HG02678 (cell line): Measurements from ENCODE around the gene DAZL.

Experiments used
- ATAC-seq: cut with Tn5 transposase; IDR thresholded peaks from one replicate; pipeline ENCODE4 v1.9.1; 2021; ENCODE audit warnings: mild to moderate bottlenecking, moderate library complexity; ENCODE audit not compliant: unreplicated experiment

The DAZL gene

DNA sequence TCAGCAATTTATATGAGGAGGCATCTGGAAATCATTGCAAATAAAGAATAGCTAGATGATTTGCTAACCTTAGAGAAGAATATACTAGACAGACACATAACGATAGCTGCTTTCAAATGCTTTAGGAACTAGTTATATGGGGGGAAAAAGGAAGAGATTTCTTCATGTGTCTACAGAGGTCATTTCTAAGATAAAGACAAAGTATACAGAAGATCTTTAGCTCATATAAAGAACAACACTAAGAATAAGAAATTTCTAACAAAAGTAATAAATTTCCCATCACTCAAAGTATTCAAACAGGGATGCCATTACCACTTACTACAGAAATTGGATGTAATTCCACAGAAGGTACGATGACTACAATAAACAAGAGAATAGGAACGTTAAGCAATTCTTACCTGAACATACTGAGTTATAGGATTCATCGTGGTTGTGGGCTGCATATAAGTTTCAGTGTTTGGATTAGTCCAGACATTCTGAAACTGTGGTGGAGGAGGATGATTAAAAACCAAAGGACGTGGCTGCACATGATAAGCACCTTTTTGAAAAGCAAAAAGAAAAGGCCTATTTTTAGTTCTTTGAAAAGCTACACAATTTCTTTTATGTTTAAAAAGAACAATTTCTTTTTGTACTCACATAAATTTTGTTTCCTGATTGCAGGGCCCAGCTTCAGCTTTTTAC, 8.7 kb downstream of the DAZL start:
- ATAC-seq, result no peak

DNA sequence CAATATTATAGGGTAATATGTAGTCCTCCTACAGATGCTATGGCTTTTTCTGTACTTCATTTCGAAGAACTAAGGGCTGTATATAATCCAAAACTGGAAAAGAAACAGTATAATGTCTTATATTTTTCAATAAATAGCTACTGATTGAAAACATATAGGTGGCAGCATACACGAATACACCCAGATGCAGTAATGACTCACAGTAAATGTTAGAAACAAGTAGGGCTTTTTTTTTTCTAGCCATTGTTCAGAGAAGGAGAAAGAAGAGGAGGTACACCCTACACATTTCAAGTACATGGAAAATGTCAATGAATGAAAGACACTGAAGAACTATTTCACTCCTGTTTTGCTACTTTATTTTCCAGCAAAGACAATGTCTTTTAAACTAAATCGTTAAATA, 9.4 kb downstream of the DAZL start:
- no peak for ATAC-seq

DNA sequence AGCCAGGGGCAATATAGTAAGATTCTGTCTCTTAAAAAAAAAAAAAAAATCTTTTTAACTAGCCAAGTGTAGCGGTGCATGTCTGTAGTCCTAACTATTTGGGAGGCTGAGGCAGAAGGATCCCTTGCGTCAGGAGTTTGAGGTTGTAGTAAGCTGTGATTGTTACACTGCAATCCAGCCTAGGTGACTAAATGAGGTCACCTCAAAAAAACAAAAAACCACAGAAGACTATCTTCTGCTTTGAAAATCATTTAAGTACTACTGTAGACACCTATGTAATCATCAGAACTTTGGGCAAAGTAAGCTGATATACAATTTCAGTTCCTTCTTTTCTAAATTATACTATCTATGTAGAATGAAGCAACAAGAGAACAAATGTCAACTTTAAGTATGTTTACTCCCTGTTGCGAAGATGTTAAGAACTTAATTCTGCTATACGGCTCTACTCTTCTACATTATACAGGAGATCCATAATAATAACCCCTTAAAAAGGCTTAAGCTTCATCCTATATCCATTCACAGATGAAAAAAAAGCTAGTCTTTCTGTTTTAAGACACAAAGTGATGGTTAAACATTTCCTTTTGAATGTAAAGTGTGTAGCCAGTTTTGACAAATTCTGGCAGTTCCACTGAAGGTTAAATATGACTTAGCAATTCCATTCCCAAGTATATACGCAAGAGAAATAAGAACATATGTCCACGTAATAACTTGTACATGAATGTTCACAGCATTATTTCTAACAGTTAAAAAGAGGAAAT, 15.2 kb downstream of the DAZL start:
- ATAC-seq, result peak; percentile 97

DNA sequence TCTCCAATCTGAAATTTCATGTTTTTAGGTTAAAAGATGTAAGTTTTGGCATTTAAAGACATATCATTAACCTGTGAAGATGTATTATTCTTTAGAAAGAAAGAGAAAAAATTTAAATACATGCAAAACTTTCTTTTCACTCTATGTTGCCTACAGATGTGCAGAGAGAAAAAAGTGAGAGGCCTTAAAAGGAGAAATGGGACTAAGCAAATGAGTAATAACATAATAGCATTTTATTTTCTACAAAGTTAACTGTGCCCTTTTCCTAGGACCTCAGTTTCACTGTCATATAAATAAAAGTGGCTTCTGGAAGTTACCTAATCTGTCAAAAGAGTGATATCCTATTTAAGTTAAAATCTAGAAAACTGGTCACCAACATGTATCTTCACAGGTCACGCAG, 16.1 kb downstream of the DAZL start:
- ATAC-seq, result no peak

DNA sequence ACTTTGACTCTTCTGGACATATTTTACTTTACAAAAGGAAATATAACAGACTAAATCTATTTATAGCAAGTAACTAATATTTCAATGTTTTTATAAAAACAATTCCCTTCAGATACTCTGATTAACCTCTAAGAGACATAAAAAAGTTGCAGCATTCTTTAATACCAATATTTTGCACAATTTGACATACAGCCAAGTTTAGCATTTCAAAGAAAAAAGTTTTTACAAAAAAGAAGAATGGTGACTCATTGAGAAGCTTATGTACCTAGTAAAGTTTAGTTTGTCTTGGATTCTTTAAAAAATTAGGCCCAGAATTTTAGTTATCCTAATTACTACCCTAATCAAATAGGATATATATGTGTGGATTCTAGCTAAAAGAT, 17.6 kb downstream of the DAZL start:
- ATAC-seq, result no peak

DNA sequence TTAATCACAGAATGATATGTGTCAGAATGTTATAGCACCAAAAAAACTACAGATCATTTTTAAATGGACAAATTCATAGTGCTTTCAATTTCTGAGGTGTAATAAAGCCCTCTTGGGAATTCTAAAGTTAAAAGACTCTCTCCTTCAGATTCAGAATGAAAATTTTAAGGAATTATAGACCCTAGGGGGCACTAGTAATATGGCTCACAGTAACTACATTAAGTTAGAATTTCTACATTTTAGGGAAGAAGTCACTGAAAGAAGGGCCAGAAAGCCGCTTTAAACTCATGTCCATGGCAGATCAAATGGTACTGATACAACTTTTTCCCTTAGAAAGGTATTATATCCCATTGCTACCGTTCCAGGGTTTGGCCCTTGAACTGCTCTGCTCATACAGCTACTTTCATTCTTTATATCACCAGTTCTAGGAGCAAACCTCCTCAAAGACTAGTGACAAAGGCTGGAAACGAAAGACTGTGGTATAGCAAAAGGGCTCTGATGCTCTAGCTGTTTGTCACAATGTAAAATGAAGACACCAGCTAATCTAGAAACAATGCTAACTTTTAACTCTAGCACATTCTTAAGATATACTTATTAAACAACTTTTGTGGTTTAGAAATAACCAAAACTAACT, 18.1 kb downstream of the DAZL start:
- no peak for ATAC-seq

DNA sequence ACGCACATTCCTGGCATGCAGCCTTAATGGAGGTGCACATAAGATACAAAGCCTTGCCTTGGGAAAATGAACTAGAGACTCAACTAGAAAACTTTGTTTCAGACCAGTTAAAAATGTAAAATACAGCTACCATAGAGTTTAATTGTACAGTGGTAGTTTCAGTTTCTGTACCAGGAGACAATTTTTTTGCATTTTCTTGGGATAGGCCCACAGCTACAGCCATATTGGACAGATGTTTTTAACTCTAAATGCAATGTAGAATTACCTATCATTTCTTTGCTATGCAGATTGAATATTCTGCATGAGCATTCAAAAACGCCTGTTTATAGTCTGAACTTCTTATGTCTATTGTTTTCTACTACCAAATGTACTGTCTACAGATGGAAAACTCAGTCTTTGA, 20.3 kb downstream of the DAZL start:
- ATAC-seq, result no peak

DNA sequence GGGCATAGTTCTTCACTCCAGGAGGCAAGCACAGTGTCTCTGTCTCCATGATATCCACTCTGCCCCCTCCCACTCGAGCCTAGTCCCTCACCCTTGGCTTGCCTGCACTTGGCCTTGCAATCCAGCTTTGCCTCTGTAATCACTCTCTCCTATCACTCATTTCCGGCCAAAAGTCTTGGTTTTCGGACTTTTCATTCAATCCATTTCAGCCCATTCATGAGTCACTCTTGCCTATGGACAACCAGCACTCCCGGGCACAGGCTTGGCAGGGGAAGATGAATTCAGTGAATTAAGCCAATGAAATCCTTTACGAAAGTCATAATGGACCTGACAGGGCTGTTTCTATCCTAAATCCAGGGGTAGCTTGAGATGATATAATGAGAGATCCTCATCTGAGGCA, 21.7 kb downstream of the DAZL start:
- ATAC-seq, result no peak

DNA sequence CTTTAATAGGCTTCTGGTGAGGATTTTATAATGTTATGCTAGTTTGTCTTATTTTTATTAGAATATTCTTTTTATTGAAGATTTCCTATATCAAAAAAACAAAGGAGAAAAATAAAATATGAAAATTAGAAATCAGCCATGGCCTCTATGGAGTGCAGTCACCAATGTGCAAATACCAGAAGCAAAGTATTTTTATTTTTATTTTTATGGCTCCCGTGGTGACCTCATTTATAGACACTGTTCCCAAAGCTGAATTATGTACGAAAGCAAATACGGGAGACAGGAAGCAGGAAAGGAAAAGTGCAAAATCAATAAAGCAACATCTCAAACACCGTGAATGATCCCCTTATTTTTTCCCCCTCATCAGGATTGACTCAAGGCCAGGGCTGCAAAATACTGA, 35.1 kb downstream of the DAZL start:
- ATAC-seq, result no peak

DNA sequence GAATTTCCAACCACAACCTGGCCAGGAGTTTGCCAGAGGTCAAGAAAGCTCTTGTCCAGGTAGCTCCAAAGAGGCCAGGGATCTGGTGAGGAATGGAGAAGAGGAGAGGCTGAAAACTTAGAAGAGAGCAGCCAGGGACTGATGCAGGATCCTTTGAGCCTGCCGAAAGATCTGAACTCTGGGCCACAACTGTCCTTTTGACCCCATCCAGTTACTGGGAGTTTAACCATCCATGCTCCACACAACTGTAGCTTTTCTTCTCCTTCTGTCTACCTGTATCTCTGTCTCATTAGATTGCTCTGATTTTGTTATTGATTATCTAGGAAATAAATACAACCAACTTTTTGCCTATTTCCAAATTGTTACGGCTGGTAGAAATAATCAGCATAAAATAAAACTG, 36.7 kb downstream of the DAZL start:
- ATAC-seq, result no peak

DNA sequence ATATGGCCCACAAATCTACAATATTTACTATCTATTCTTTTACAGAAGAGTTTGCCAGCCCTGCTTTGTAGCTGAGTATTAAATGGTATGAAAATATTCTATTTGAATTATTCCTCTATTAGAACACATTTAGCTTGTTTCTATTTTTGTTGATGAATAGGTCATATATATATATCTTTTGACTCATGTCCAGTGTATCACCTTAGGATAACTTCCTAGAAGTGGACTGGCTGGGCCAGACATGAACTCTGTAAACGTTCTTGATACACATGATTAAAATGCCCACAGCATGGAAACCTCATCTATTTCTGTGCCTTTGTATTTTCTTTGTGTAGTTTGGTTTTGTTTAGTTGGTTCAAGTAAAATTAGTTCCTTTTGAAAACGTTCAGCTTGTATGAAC, 37.1 kb downstream of the DAZL start:
- ATAC-seq, result no peak

DNA sequence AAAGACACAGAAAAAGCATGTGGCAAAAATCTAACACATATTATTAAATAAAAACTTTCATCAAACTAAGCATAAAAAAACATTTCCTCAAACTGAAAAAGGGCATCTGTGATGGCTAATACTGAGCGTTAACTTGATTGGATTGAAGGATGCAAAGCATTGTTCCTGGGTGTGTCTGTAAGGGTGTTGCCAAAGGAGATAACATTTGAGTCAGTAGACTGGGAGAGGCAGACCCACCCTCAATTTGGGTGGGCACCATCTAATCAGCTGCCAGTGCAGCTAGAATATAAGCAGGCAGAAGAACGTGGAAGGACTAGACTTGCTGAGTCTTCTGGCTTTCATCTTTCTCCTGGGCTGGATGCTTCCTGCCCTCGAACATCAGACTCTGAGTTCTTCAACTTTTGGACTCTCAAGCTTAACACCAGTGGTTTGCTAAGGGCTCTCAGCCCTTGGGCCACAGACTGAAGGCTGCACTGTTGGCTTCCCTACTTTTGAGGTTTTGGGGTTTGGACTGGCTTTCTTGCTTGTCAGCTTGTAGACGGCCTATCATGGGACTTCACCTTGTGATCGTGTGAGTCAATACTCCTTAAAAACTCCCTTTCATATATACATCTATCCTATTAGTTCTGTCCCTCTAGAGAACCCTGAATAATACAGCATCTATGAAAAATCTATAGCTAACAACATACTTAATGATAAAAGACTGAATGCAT, 45.4 kb downstream of the DAZL start:
- no peak for ATAC-seq

DNA sequence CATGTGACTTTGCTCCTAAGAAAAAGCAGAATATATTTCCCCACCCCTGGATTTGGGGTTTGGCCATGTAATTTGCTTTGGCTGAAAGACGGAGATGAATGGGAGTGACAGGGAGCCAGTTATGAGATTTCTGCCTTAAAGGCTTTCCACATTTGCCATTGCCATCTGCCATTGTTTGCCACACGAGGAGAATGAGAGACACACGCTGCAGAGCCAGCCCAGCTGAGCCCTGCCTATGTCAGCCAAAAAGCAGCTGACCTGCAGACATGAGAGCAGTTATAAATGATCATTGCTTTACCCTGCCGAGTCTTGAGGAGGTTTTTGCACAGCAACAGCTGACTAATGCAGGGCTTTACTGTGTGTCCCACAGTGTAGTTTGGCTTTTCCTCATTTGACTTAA, 51.1 kb downstream of the DAZL start:
- ATAC-seq, result no peak

DNA sequence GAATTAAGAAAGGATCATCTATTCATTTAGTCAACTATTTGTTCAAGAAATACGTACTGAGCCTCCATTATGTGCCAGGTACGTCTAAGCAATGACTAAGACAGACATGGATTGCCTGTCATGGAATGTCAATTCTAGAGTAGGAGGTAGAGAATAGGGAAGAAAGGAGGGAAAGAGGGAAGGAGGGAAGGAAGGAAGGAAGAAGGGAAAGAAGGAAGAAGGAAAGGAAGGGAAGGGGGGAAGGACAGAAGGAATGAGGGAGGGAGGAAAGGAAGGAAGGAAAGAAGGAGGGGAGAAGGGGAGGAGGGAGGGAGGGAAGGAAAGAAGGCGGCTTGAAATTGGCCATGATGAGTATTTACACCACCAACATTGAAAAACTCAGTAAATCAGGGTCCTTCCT, 52.5 kb downstream of the DAZL start:
- no peak for ATAC-seq

DNA sequence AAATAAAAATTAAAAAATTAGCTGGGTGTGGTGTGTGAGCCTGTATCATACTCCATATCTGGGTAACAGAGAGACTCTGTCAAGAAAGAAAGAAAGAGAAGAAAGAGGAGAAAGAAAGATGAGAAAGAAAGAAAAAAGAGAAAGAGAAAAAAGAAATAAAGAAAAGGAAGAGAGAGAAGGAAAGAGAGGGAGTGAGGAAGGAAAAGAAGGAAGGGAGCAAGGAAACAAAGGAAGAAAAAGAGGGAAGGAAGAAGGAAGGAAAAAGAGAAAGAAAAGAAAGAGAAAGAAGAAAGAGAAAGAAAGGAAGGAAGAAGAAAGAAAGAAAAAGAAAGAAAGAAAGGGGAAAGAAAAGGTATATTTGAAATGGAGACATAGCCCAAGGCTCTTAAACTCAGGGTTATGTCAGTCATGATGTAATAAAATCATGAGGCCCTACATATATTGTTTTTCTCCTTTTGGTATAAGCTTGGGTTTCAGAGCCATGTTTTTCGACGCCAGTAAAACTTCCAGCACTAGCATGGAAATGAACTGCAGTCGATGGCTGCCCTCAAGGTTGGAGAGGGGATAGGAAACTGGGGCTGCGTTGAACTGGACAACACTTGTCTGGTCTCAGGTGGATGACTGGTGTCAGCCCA, 53.8 kb downstream of the DAZL start:
- ATAC-seq, result no peak

DNA sequence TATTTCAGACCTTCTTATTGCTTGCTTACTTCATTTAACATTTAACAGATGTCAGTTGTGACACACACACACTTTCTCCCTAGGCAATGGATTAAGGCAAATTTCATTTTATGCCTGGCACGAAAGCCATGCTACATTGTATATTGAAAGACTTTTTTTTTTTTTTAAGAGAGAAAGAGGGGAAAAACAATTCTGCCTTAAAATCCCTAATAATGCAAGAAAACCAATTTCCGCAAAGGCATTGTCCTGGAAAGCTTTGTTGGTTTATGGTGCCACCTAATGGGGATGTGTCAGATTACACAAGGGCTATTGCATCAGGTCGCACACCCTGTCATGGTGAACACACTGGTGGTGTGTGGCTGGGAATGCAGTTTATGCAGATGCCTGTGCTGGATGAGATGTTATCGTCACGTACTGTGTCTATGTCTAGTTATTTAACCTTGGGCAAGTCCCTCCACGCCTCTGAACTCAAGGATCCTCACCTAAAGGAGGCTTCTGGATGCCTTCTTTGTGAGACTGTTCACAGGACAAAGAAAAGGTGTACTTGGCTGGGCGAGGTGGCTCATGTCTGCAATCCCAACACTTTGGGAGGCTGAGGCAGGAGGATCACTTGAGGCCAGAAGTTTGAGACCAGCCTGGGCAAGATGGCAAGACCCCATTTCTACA, 54.4 kb downstream of the DAZL start:
- ATAC-seq, result peak; percentile 68

DNA sequence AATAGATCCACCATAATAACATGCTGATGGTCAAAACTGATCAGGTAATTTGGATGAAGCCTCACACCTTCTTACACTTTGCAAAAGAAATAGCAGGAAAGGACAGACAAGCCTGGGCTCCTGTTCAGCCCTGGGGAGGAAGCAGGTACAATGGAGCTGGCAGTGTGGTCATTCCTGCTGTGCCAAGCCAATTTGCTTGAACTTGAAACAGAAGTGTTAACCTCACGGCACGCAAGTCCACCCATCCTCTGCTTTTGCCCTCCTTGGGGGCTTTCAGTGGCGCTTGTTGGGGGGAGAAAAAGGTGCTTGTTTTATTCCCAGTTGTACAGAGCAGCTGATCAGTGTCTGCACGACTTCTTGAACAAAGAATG, 54.9 kb downstream of the DAZL start:
- ATAC-seq, result peak; percentile 24

DNA sequence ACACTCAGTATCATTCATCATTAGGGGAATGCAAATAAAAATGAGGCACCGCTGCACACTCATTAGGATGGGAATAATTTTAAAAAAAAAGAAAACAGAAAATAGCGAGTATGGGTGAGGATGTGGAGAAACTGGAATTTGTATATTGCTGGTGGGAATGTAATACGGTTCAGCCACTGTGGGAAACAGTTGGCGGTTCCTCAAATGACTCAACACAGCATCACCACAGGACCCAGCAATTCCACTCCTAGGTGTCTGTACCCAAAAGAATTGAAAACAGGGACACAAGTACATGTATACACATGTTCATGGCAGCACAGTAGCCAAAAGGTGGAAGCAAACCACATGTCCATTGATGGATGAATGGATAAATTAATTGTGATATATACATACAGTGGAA, 56.5 kb downstream of the DAZL start:
- no peak for ATAC-seq

DNA sequence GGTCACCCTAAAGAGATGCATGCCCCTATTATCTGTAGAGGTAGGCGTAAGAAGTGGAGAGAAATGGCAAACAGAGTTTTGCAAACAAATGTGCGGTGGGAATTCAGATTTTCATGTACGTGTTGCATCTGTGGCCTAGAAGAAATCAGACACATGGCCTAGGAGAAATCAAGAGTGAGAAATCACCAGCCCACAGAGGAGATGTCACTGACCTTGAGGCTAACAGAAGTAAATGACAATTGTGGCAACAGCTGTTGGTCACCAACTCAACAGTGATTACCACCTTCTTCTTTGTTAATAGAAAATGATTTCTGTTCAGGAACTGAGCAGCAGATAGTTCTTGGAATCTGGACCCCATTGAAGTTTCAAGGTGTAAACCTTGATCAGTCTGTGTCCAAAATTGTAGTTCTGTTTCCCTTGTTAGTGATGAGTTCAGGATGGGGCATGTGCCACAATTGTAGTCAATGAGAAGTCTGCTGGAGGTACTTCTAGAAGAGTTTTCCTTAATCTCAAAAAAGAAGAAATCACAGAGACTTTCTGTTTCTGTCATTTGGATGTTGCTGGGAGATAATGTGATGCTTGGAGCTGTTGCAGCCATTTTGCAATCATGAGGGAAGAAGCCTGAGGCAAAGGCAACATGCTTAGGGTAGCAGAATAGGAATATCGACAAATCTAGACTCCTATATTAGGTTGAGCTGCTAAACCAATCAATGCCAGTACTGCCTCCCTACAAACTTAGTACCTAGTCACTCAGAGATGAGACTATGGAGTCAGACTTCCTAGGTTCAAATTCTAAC, 57.5 kb downstream of the DAZL start:
- ATAC-seq, result no peak
